SK-MEL-5 (cell line): ENCODE data around the gene RAB6C. TPM values are rescaled to one million over a fixed set of nuclear protein-coding genes. Genes with fewer than 3 reads are reported as not detected.
"Not testable (repeated sequence)": the region's sequence is repeated elsewhere in the genome, so short reads cannot be mapped to it uniquely, and the experiment has no call there.

Source experiments
- DNase-seq: peaks from one replicate; pipeline ENCODE4 v3.0.0-alpha.2; 2016; ENCODE audit warnings: low read depth, low spot score
- in situ Hi-C: cut with HindIII; loops from 2 replicates; pipeline ENCODE4 v1.10.0; 2016; ENCODE audit warnings: low sequenced_read_pairs, high pct_unique_total_duplicates, low pct_unique_long_range_greater_than_20kb
- polyA plus RNA-seq, 2 experiments: library from polyadenylated mRNA; depleted of rRNA; stranded (reverse); fragments of >200 nt; gene quantifications; 2 replicates each; pipeline ENCODE4 v1.2.3, GENCODE V29; 2015
- total RNA-seq: library from RNA; depleted of rRNA; stranded (reverse); fragments of >200 nt; shearing (Covaris generic); gene quantifications from 2 replicates; pipeline ENCODE4 v1.2.3, GENCODE V29; 2014; rRNA removed

RAB6C gene
- total RNA-seq: not detected in 2 replicates
- polyA plus RNA-seq (2015; cell fraction: cytosol; rRNA removed): 0.03 TPM in 1 of 2 replicates, not detected in the other
- polyA plus RNA-seq (2015; cell fraction: nucleus; rRNA removed): 0.51 TPM in 1 of 2 replicates, not detected in the other

- DNase-seq, in situ Hi-C loops: not testable (repeated sequence)
These were observed at the start of gene RAB6C for GRCh38 chr2:129979629-129980155. TSS of gene RAB6C (plus strand) at chr2:129979666. CDS start at chr2:129980116, 450 bp downstream.

GRCh38 chr2:129930451-129930850 lies 49.0 kb upstream of the RAB6C start:
- DNase-seq: no peak
- in situ Hi-C loops: no loop called here

GRCh38 chr2:129933387-129933786 lies 46.1 kb upstream of the RAB6C start:
- in situ Hi-C loops, DNase-seq: not testable (repeated sequence)

- DNase-seq: no peak
- in situ Hi-C loops: no loop called here
These were observed 45.2 kb upstream of the RAB6C start for GRCh38 chr2:129934044-129934822.

- DNase-seq: no peak
- in situ Hi-C loops: no loop called here
These were observed 44.3 kb upstream of the RAB6C start for GRCh38 chr2:129935118-129935517.

- in situ Hi-C loops: no loop called here
- peak; percentile 54 for DNase-seq
These were observed 43.0 kb upstream of the RAB6C start for GRCh38 chr2:129936334-129936934.

- DNase-seq: peak; percentile 40
- in situ Hi-C loops: not testable (repeated sequence)
These were observed 40.5 kb upstream of the RAB6C start for GRCh38 chr2:129938850-129939471.

GRCh38 chr2:129943456-129943855 lies 36.0 kb upstream of the RAB6C start:
- in situ Hi-C loops: not testable (repeated sequence)

GRCh38 chr2:129945557-129945956 lies 33.9 kb upstream of the RAB6C start:
- in situ Hi-C loops: no loop called here
- DNase-seq: no peak

More at GRCh38 chr2:129943456-129943855, 36.0 kb upstream of the RAB6C start:
- DNase-seq: not testable (repeated sequence)

GRCh38 chr2:129947712-129948111 lies 31.8 kb upstream of the RAB6C start:
- in situ Hi-C loops: not testable (repeated sequence)

GRCh38 chr2:129956171-129956570 lies 23.3 kb upstream of the RAB6C start:
- in situ Hi-C loops, DNase-seq: not testable (repeated sequence)

More at GRCh38 chr2:129947712-129948111, 31.8 kb upstream of the RAB6C start:
- not testable (repeated sequence) for DNase-seq

- in situ Hi-C loops: no loop called here
These were observed 21.6 kb upstream of the RAB6C start for GRCh38 chr2:129957891-129958290.

GRCh38 chr2:129958736-129959135 lies 20.7 kb upstream of the RAB6C start:
- in situ Hi-C loops, DNase-seq: not testable (repeated sequence)

More at GRCh38 chr2:129957891-129958290, 21.6 kb upstream of the RAB6C start:
- DNase-seq: no peak

GRCh38 chr2:129968605-129969004 lies 10.9 kb upstream of the RAB6C start:
- in situ Hi-C loops, DNase-seq: not testable (repeated sequence)

GRCh38 chr2:129975016-129975774 lies 4.3 kb upstream of the RAB6C start:
- in situ Hi-C loops: no loop called here
- no peak for DNase-seq

GRCh38 chr2:129976969-129977368 lies 2.5 kb upstream of the RAB6C start:
- DNase-seq, in situ Hi-C loops: not testable (repeated sequence)

- DNase-seq: no peak
- in situ Hi-C loops: no loop called here
These were observed 1.5 kb upstream of the RAB6C start for GRCh38 chr2:129977986-129978385.
